GM23338 (cell line): Measurements from ENCODE around the gene RAB3IP. TPM values are rescaled to one million over a fixed set of nuclear protein-coding genes. Genes with fewer than 3 reads are reported as not detected.

ENCODE experiments used
- ATAC-seq: fragments of 200-7000 bp; cut with Tn5 transposase; 3 replicates; pipeline ENCODE4 v1.9.1; 2020
- DNase-seq: peaks from one replicate; pipeline ENCODE4 v3.0.0-alpha.2; 2015; ENCODE audit warnings: low spot score
- H2AFZ ChIP-seq: fragments of 200-600 bp; sonication (generic); 2 replicates; pipeline ENCODE4 v1.8.0; 2016; ENCODE audit warnings: antibody characterized with exemption, mild to moderate bottlenecking, moderate library complexity
- H3F3A ChIP-seq: fragments of 200-600 bp; sonication (generic); replicated peaks from 2 replicates; pipeline ENCODE4 v1.8.0; 2017; ENCODE audit warnings: antibody characterized with exemption, mixed run types, low read depth
- H3K27ac ChIP-seq: fragments of 200-600 bp; sonication (generic); 2 replicates; pipeline ENCODE4 v1.6.1; 2016; ENCODE audit warnings: low read depth
- H3K27me3 ChIP-seq: fragments of 200-600 bp; sonication (generic); 2 replicates; pipeline ENCODE4 v1.8.0; 2016; ENCODE audit warnings: mild to moderate bottlenecking, mixed run types, moderate library complexity; ENCODE audit not compliant: insufficient read depth
- H3K36me3 ChIP-seq: fragments of 200-600 bp; sonication (generic); 2 replicates; pipeline ENCODE4 v1.8.0; 2016; ENCODE audit warnings: mild to moderate bottlenecking; ENCODE audit not compliant: insufficient read depth
- H3K4me1 ChIP-seq: fragments of 200-600 bp; sonication (generic); 2 replicates; pipeline ENCODE4 v1.8.0; 2016; ENCODE audit warnings: mild to moderate bottlenecking, moderate library complexity; ENCODE audit not compliant: insufficient read depth
- H3K4me2 ChIP-seq: fragments of 200-600 bp; sonication (generic); 2 replicates; pipeline ENCODE4 v1.7.1; 2017; ENCODE audit warnings: mixed run types
- H3K4me3 ChIP-seq: fragments of 200-600 bp; sonication (generic); 2 replicates; pipeline ENCODE4 v1.6.1; 2016; ENCODE audit warnings: mixed run types
- H3K79me2 ChIP-seq: fragments of 200-600 bp; sonication (generic); replicated peaks from 2 replicates; pipeline ENCODE4 v1.8.0; 2017; ENCODE audit warnings: mild to moderate bottlenecking; ENCODE audit not compliant: insufficient read depth
- H3K9me2 ChIP-seq: fragments of 200-600 bp; sonication (generic); 2 replicates; pipeline ENCODE4 v1.8.0; 2017; ENCODE audit not compliant: insufficient read depth
- H4K20me1 ChIP-seq: fragments of 200-600 bp; sonication (generic); replicated peaks from 2 replicates; pipeline ENCODE4 v1.8.0; 2017; ENCODE audit warnings: mild to moderate bottlenecking; ENCODE audit not compliant: insufficient read depth
- H3K27ac Mint-ChIP-seq: 2 replicates; pipeline ENCODE4 v1.8.0; 2020; ENCODE audit warnings: inconsistent platforms, mild to moderate bottlenecking, moderate library complexity, mixed read lengths
- H3K27me3 Mint-ChIP-seq: 3 replicates; pipeline ENCODE4 v1.8.0; 2022; ENCODE audit warnings: low read depth, mild to moderate bottlenecking, moderate library complexity, mixed read lengths, inconsistent platforms; ENCODE audit not compliant: insufficient read depth, poor library complexity
- H3K36me3 Mint-ChIP-seq: 3 replicates; pipeline ENCODE4 v1.8.0; 2021; ENCODE audit warnings: low read depth, mild to moderate bottlenecking, inconsistent platforms, moderate library complexity, mixed read lengths
- H3K4me1 Mint-ChIP-seq: 3 replicates; pipeline ENCODE4 v1.8.0; 2020; ENCODE audit warnings: mild to moderate bottlenecking, inconsistent platforms, mixed read lengths
- H3K4me3 Mint-ChIP-seq: 3 replicates; pipeline ENCODE4 v1.8.0; 2021; ENCODE audit warnings: moderate library complexity, mild to moderate bottlenecking, inconsistent platforms, mixed read lengths
- H3K9me3 Mint-ChIP-seq: 3 replicates; pipeline ENCODE4 v1.8.0; 2020; ENCODE audit warnings: moderate library complexity, mild to moderate bottlenecking, inconsistent platforms, mixed read lengths
- JUNB ChIP-seq: IDR thresholded peaks from one replicate; pipeline ENCODE4 v1.6.1; 2016; ENCODE audit warnings: antibody characterized with exemption; ENCODE audit not compliant: unreplicated experiment
- STAT1 ChIP-seq: IDR thresholded peaks from one replicate; pipeline ENCODE4 v1.6.1; 2016; ENCODE audit warnings: antibody characterized with exemption; ENCODE audit not compliant: unreplicated experiment
- ZNF114 ChIP-seq: fragments of 250-450 bp; sonication (Bioruptor Pico); IDR thresholded peaks from 2 replicates; pipeline ENCODE4 v1.5.0; 2020; ENCODE audit warnings: mild to moderate bottlenecking, moderate library complexity
- ZNF331 ChIP-seq: fragments of 250-450 bp; sonication (Bioruptor Pico); IDR thresholded peaks from 2 replicates; pipeline ENCODE4 v1.5.0; 2020; ENCODE audit warnings: low read depth, mild to moderate bottlenecking, moderate library complexity
- polyA plus RNA-seq: library from polyadenylated mRNA; unstranded; fragments of >200 nt; fragmentation: Nextera tagmentation; extraction: Ambion mirVana; gene quantifications from 2 replicates; pipeline ENCODE4 v1.2.1, GENCODE V29; 2016
- total RNA-seq: library from RNA; depleted of rRNA; stranded (reverse); fragments of >200 nt; shearing (Covaris generic); gene quantifications from 2 replicates; pipeline ENCODE4 v1.2.3, GENCODE V29; 2014
- TF ChIP-seq, protein P1 (sequence below): fragments of 250-450 bp; sonication (Bioruptor Pico); IDR thresholded peaks from 2 replicates; pipeline ENCODE4 v1.5.0; 2020; ENCODE audit warnings: mild to moderate bottlenecking, moderate library complexity
- TF ChIP-seq, protein P2 (sequence below), 2 experiments: fragments of 200-600 bp in 1 of 2; sonication (generic) in 1 of 2; conservative IDR thresholded peaks; 2 replicates each; pipeline versions ENCODE4 v1.5.1 to v1.6.1; 2016 to 2017; ENCODE audit warnings: antibody characterized with exemption in 2 of 2, low read depth in 2 of 2, mild to moderate bottlenecking in 2 of 2, moderate library complexity in 1 of 2

Gene RAB3IP
- total and polyA plus RNA-seq, 2 experiments from 2014 or later, result 48.6 TPM

DNA sequence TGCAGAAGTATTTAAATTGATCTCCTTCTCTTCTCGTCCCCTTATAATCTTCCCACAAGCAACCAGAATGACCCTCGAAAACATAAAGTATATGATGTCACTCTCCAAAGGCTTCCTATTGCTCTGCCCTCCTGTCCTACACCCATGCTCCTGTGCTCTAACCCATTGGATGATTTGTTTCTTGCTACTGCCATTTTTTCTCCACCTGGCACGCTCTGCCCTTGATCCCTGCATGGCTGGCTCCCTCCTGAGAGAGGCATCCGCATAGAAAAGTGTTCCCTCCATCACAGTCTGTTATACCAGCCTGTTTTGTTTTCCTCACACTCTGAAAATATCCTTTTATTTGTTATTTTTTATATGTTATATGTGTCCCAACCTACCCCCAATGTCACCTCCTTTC lies 106.2 kb downstream of the RAB3IP start (continued):
- TF ChIP-seq, protein P1, sequence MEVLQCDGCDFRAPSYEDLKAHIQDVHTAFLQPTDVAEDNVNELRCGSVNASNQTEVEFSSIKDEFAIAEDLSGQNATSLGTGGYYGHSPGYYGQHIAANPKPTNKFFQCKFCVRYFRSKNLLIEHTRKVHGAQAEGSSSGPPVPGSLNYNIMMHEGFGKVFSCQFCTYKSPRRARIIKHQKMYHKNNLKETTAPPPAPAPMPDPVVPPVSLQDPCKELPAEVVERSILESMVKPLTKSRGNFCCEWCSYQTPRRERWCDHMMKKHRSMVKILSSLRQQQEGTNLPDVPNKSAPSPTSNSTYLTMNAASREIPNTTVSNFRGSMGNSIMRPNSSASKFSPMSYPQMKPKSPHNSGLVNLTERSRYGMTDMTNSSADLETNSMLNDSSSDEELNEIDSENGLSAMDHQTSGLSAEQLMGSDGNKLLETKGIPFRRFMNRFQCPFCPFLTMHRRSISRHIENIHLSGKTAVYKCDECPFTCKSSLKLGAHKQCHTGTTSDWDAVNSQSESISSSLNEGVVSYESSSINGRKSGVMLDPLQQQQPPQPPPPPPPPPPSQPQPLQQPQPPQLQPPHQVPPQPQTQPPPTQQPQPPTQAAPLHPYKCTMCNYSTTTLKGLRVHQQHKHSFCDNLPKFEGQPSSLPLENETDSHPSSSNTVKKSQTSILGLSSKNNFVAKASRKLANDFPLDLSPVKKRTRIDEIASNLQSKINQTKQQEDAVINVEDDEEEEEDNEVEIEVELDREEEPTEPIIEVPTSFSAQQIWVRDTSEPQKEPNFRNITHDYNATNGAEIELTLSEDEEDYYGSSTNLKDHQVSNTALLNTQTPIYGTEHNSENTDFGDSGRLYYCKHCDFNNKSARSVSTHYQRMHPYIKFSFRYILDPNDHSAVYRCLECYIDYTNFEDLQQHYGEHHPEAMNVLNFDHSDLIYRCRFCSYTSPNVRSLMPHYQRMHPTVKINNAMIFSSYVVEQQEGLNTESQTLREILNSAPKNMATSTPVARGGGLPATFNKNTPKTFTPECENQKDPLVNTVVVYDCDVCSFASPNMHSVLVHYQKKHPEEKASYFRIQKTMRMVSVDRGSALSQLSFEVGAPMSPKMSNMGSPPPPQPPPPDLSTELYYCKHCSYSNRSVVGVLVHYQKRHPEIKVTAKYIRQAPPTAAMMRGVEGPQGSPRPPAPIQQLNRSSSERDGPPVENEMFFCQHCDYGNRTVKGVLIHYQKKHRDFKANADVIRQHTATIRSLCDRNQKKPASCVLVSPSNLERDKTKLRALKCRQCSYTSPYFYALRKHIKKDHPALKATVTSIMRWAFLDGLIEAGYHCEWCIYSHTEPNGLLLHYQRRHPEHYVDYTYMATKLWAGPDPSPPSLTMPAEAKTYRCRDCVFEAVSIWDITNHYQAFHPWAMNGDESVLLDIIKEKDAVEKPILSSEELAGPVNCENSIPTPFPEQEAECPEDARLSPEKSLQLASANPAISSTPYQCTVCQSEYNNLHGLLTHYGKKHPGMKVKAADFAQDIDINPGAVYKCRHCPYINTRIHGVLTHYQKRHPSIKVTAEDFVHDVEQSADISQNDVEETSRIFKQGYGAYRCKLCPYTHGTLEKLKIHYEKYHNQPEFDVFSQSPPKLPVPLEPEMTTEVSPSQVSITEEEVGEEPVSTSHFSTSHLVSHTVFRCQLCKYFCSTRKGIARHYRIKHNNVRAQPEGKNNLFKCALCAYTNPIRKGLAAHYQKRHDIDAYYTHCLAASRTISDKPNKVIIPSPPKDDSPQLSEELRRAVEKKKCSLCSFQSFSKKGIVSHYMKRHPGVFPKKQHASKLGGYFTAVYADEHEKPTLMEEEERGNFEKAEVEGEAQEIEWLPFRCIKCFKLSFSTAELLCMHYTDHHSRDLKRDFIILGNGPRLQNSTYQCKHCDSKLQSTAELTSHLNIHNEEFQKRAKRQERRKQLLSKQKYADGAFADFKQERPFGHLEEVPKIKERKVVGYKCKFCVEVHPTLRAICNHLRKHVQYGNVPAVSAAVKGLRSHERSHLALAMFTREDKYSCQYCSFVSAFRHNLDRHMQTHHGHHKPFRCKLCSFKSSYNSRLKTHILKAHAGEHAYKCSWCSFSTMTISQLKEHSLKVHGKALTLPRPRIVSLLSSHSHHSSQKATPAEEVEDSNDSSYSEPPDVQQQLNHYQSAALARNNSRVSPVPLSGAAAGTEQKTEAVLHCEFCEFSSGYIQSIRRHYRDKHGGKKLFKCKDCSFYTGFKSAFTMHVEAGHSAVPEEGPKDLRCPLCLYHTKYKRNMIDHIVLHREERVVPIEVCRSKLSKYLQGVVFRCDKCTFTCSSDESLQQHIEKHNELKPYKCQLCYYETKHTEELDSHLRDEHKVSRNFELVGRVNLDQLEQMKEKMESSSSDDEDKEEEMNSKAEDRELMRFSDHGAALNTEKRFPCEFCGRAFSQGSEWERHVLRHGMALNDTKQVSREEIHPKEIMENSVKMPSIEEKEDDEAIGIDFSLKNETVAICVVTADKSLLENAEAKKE (CRISPR knock-in tag), result no peak

DNA sequence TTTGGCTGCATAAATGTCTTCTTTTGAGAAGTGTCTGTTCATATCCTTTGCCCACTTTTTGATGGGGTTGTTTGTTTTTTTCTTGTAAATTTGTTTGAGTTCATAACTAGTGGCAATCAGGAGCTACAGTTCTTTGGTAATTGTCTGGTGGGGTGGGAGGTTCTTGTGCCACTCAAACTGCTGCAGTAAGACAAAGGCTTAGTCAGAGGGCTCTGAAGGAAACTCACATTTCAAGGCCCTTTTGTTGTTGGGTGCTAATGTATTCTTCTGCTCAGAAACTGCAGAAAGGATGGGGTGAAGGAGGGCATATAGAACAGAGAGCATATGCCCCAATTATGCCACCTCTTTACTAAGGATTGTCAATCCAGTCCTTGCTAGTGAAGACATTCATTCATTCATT lies 108.3 kb downstream of the RAB3IP start:
- DNase-seq (no peak), ATAC-seq (no peak)
- Histone ChIP-seq H3K27ac (no peak overlapping the region), H3K4me1 (no peaks in the 10 kb centered on the region), H3K79me2 (no peaks in the 10 kb centered on the region), H3K36me3 (no peaks in the 10 kb centered on the region), H3K4me2 (no peak overlapping the region), H3F3A (no peaks in the 10 kb centered on the region), H2AFZ (no peak overlapping the region), H3K9me2 (no peaks in the 10 kb centered on the region), H3K27me3 (no peaks in the 10 kb centered on the region), H4K20me1 (no peaks in the 10 kb centered on the region), H3K4me3 (no peak overlapping the region)
- Mint-ChIP-seq H3K27me3 (peaks cover 2% of the 10 kb centered on the region), H3K4me3 (no peak overlapping the region), H3K36me3 (peaks cover 4% of the 10 kb centered on the region; the same call in 1 of the 3 replicates), H3K27ac (no peak overlapping the region), H3K9me3 (peaks cover 9% of the 10 kb centered on the region; the same call in 2 of the 3 replicates), H3K4me1 (no peaks in the 10 kb centered on the region)
- TF ChIP-seq ZNF331 (CRISPR knock-in tag) (no peak), JUNB (no peak), ZNF114 (no peak), STAT1 (no peak)
- TF ChIP-seq, protein P2, sequence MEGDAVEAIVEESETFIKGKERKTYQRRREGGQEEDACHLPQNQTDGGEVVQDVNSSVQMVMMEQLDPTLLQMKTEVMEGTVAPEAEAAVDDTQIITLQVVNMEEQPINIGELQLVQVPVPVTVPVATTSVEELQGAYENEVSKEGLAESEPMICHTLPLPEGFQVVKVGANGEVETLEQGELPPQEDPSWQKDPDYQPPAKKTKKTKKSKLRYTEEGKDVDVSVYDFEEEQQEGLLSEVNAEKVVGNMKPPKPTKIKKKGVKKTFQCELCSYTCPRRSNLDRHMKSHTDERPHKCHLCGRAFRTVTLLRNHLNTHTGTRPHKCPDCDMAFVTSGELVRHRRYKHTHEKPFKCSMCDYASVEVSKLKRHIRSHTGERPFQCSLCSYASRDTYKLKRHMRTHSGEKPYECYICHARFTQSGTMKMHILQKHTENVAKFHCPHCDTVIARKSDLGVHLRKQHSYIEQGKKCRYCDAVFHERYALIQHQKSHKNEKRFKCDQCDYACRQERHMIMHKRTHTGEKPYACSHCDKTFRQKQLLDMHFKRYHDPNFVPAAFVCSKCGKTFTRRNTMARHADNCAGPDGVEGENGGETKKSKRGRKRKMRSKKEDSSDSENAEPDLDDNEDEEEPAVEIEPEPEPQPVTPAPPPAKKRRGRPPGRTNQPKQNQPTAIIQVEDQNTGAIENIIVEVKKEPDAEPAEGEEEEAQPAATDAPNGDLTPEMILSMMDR (conservative IDR thresholded peaks at IDR 0.05; ENCODE audit: low read depth in 2 of 2), result no peak
